ENCODE measurements around the gene PACC1. TPM values are rescaled to one million over a fixed set of nuclear protein-coding genes. Genes with fewer than 3 reads are reported as not detected.

Gene PACC1
- total RNA-seq, 1 experiment from 2014 or later = 37.5 TPM

GRCh38 chr1:212452323-212453155 is 37.9 kb upstream of the PACC1 start:
- ATAC-seq = no peak
- ChIA-PET POLR2A (ENCODE audit: unreplicated experiment) (no interaction called here), CTCF (interaction anchor here (1.0 kb wide), 1 partner anchor 382 kb away, joined by 4 read pairs; no protein-coding TSS in a partner anchor)
- intact Hi-C loops (cut with micrococcal nuclease) = no loop called here
- H3K79me2 ChIP-seq (ENCODE audit: low read length) = no peaks in the 10 kb centered on the region
- H3K9me2 ChIP-seq (replicated peaks; ENCODE audit: low read length) = no peaks in the 10 kb centered on the region
- no peak overlapping the region for H2AFZ ChIP-seq (ENCODE audit: low read length)
- TF ChIP-seq EZH2phosphoT487 (IDR thresholded peaks at IDR 0.05; ENCODE audit: borderline replicate concordance, low read length) = no peak
- TF ChIP-seq CTCF (conservative IDR thresholded peaks at IDR 0.05; ENCODE audit: low read depth, low read length) = no peak
- no peak for TF ChIP-seq EZH2 (IDR thresholded peaks at IDR 0.05; ENCODE audit: low read length, unreplicated experiment)
- peaks cover 3% of the 10 kb centered on the region; the same call in 1 of the 2 replicates for H3K4me1 ChIP-seq (ENCODE audit: insufficient read depth, low read length)
- H3K4me2 ChIP-seq (ENCODE audit: low read length) = no peak overlapping the region
- H3K9ac ChIP-seq (ENCODE audit: low read length) = no peak overlapping the region
- H4K20me1 ChIP-seq (ENCODE audit: low read length) = no peaks in the 10 kb centered on the region
- no peak overlapping the region for H3K27ac ChIP-seq (ENCODE audit: low read length)
- no peak for DNase-seq
- no peaks in the 10 kb centered on the region for H3K27me3 ChIP-seq (ENCODE audit: low read length)
- no TSS peak for BruUV-seq (replicated peaks)
- no peaks in the 10 kb centered on the region for H3K9me3 ChIP-seq (ENCODE audit: low read length)
- H3F3A ChIP-seq (ENCODE audit: low read length, unreplicated experiment) = no peaks in the 10 kb centered on the region
- no peaks in the 10 kb centered on the region for H3K36me3 ChIP-seq (ENCODE audit: low read depth, low read length)
- no peak overlapping the region for H3K4me3 ChIP-seq (ENCODE audit: low read length)

GRCh38 chr1:212451416-212452322 is 37.0 kb upstream of the PACC1 start:
- intact Hi-C loops (cut with micrococcal nuclease) = no loop called here
- POLR2A ChIA-PET (ENCODE audit: unreplicated experiment) = no interaction called here

More at GRCh38 chr1:212451416-212452322, 37.0 kb upstream of the PACC1 start:
- no TSS peak for BruUV-seq (replicated peaks)
- H3K4me3 ChIP-seq (ENCODE audit: low read length) = no peak overlapping the region
- no peak overlapping the region for H3K4me2 ChIP-seq (ENCODE audit: low read length)
- no peak overlapping the region for H2AFZ ChIP-seq (ENCODE audit: low read length)
- no peak for DNase-seq
- H3K27me3 ChIP-seq (ENCODE audit: low read length) = no peaks in the 10 kb centered on the region
- peaks cover 3% of the 10 kb centered on the region; the same call in 1 of the 2 replicates for H3K4me1 ChIP-seq (ENCODE audit: insufficient read depth, low read length)
- no peaks in the 10 kb centered on the region for H3K9me3 ChIP-seq (ENCODE audit: low read length)
- CTCF ChIA-PET = interaction anchor here (1.3 kb wide), 1 partner anchor 381 kb away, joined by 3 read pairs; no protein-coding TSS in a partner anchor
- no peaks in the 10 kb centered on the region for H3K79me2 ChIP-seq (ENCODE audit: low read length)
- ATAC-seq = no peak
- H3K36me3 ChIP-seq (ENCODE audit: low read depth, low read length) = no peaks in the 10 kb centered on the region
- H3F3A ChIP-seq (ENCODE audit: low read length, unreplicated experiment) = no peaks in the 10 kb centered on the region
- H3K9me2 ChIP-seq (replicated peaks; ENCODE audit: low read length) = no peaks in the 10 kb centered on the region
- H4K20me1 ChIP-seq (ENCODE audit: low read length) = no peaks in the 10 kb centered on the region
- TF ChIP-seq EZH2 (IDR thresholded peaks at IDR 0.05; ENCODE audit: low read length, unreplicated experiment) (no peak), EZH2phosphoT487 (IDR thresholded peaks at IDR 0.05; ENCODE audit: borderline replicate concordance, low read length) (no peak), CTCF (conservative IDR thresholded peaks at IDR 0.05; ENCODE audit: low read depth, low read length) (no peak)
- no peak overlapping the region for H3K27ac ChIP-seq (ENCODE audit: low read length)
- H3K9ac ChIP-seq (ENCODE audit: low read length) = no peak overlapping the region
